Fibroblast of skin of left biceps (primary cell): Measurements from ENCODE around the gene IL17F.

ENCODE experiments used
- DNase-seq, 2 experiments: peaks; one replicate each; pipeline ENCODE4 v3.0.0-alpha.2; 2013; ENCODE audit warnings: low read depth in 2 of 2

Gene IL17F

DNA sequence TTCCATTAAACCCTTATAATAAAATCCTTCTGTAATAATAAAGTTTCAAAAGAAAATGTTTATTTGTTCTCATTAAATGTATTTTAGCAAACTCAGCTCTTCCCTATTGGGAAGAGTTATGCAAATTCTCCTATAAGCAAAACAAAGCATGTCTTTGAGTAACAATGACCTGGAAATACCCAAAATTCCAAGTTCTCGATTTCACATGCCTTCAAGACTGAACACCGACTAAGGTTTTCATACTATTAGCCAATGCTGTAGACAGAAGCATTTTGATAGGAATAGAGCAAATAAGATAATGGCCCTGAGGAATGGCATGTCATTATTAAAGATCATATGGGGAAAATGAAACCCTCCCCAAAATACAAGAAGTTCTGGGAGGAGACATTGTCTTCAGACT lies 54.3 kb downstream of the IL17F start:
- DNase-seq, result no peak

DNA sequence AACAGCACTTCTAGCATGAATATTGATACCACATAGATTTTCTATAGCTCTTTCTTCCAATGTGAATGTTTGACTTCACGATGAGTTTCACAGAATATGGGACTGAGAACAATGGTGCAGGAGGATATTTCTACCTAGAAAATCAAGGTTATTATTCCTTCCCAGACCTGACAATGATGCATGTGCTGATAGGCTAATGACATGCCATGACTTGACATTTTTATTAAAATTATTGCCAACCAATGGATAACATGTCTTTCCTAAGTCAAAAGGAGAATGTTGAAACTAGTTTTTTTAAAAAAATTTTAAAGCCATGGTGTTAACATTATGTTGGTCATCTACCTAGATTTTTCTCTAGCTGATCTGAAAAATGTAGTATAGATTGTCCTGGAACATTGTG lies 57.2 kb downstream of the IL17F start:
- DNase-seq, result no peak
